Head of caudate nucleus (tissue), 42 donors: ENCODE results near the gene PLCH1.
A peak's percentile ranks its signal among the peaks of the same experiment; 100 is the strongest.

Experiments used
- DNase-seq, 42 donors: peaks; one replicate each; pipeline versions ENCODE4 v3.0.0 to v3.0.0-alpha.2; 2020 to 2021; ENCODE audit warnings: mixed read lengths in 7 of 42
- intact Hi-C: fragments of 100-400 bp; cut with DNase I; formaldehyde crosslinking; loops from one replicate; pipeline ENCODE4 v1.15.0; 2022

PLCH1 gene

GRCh38 chr3:155594526-155595187 is 150.2 kb downstream of the PLCH1 start:
- intact Hi-C loops: no loop called here
- no peak for DNase-seq

GRCh38 chr3:155587581-155587980 is 157.3 kb downstream of the PLCH1 start:
- intact Hi-C loops: no loop called here
- DNase-seq: no peak

DNA sequence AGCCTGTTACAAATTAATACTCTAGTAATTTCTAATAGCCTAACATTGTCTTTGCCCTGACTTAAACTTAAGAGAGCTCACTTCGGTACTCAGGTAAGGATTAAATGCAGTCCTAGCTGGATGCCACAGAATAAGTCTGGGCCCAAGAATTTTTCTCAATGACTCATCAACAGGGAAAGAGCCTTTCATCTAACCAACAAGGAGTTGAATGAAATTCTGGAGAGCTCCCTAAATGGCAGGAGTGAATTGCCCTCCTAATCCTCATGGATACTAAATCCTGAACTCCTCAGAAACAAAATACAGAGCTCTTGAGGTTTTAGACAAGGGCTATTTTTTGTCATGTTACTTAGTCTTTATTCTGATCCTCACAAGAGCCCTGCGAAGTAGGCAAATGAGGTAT is 159.5 kb downstream of the PLCH1 start:
- no peak for DNase-seq
- intact Hi-C loops: no loop called here

GRCh38 chr3:155581579-155581978 is 163.3 kb downstream of the PLCH1 start:
- no peak for DNase-seq
- intact Hi-C loops: no loop called here

DNA sequence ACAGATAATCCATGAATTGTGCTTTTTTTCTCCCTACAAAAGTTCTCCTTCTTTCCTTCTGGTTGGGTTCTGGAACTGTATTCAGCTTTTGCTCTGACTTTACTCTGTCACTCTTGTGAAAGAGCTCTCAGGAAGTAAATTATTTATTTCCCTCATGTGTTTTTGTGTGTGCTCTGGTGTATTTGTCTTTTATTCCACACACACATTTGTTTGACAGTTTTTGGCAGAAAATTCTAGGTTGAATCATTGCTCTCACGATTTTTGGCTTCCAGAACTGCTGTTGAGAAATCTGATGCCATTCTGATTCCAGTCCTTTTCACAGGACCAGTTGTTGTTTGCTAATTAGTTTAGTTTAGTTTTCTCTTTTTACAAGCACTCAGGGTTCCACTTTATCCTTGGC is 172.8 kb downstream of the PLCH1 start:
- intact Hi-C loops: no loop called here
- DNase-seq: peak in 1 of 42 donors; percentile 3

DNA sequence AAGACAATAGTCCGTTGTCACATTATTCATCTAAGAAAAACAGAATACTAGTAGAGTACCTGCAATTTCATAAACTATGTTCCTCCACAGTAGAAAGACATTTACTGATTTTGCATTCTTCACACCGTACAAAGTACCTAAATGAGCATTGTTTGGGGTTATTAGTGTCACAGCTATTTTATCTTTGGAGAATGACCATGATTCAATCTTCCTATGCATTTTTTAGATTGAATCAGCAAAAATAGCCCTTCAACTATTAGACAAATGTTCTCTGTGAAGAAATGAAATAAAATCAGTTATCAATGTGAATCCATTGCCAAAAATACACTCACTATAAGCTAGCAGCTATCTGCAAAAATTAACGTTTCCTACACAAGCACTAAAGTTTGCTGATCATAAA is 176.6 kb downstream of the PLCH1 start:
- no peak for DNase-seq
- intact Hi-C loops: no loop called here

GRCh38 chr3:155560594-155560993 is 184.3 kb downstream of the PLCH1 start:
- no peak for DNase-seq
- intact Hi-C loops: no loop called here

- intact Hi-C loops: no loop called here
Observed at GRCh38 chr3:155560135-155560534, 184.7 kb downstream of the PLCH1 start.

DNA sequence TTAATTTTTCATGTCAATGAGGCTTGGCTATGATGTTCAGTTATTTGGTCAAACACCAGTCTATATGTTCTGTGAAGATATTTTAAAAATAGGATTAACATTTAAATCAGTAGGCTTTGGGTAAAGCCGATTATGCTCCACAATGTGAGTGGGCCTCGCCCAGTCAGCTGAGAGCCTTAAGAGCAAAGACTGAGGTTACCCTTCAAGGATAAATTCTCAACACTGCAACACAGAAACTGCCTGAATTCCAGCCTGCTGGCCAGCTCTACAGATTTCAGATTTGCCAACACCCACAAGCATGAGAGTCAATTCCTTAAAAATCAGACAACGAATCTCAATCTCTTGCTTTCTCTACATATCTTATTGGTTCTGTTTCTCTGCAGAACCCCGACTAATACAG is 188.3 kb downstream of the PLCH1 start:
- intact Hi-C loops: no loop called here
- no peak for DNase-seq

More at GRCh38 chr3:155560135-155560534, 184.7 kb downstream of the PLCH1 start:
- DNase-seq: no peak

DNA sequence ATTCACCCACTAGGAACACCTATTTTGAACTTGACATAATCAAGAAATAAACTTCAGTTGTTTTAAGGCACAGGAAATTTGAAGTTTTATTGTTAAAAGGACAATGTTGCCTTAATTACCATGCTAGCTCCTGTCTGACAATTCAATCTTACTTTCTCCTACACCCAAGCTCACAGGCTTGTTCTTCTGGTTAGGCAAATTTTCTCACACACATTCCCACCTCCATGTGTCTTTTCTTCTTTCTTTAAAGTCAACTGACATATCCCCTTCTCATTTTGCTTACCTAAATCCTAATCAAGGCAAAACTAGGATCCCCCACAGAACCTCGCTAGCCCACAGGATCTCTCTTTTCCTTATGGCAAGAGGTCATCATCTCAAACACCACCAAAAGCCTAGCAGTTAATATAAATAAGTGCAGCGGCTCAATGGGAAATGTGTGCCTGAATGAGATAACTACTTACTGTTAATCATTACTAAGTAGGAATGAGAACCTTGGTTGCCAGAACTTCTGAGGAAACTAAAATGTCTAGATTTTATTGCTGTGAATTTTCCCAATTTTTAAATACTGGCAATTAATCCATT is 189.3 kb downstream of the PLCH1 start:
- intact Hi-C loops: no loop called here
- no peak for DNase-seq

DNA sequence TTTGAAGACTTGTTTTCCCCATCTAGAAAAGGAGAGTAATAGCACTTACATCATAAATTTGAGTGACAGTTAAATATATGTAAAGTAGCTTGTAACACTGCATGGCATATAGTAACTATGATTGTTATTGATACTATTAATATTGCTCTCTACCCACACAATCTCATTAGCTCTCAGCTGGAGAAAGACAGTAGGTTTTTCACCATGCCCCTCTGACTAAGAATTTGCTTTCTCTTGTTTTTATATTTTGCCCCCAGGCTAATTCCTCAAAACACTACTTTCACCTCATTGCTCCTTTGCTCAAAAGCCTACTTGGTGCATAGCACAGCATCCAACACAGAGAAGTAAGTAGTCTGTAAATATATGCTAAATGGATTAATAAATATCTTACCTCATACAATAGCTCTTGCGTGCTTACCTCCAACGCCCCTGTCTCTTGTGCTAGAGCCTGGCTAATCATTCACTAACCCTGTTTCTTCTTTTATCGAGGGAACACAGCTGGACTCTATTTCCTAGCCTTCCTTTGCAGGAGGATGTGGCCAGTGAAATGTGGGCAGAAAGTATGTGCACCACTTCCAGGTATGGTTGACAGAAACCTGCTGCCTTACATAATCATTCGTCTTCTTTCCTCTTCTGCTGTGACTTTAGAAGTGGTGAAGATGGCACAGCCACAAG is 190.0 kb downstream of the PLCH1 start:
- no peak for DNase-seq
- intact Hi-C loops: no loop called here

- no peak for DNase-seq
- intact Hi-C loops: no loop called here
Observed at GRCh38 chr3:155553780-155554179, 191.1 kb downstream of the PLCH1 start.

DNA sequence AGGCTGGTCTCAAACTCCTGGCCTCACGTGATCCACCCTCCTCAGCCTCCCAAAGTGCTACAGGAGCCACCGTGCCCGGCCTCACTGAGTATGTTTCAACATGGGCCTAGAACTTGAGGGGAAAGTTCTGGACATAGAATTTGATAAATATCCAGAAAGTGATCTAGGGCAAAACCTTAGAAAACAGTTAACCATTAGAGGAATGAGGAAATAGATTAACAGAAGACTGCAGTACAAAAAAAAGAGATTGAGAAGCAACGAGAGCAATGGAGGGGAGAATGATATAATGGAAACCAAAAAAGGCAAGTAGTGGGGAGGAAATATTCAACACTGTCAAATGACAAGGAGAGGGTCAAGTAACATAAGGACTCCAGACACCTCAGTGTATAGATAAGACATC is 191.5 kb downstream of the PLCH1 start:
- intact Hi-C loops: no loop called here
- DNase-seq: no peak

DNA sequence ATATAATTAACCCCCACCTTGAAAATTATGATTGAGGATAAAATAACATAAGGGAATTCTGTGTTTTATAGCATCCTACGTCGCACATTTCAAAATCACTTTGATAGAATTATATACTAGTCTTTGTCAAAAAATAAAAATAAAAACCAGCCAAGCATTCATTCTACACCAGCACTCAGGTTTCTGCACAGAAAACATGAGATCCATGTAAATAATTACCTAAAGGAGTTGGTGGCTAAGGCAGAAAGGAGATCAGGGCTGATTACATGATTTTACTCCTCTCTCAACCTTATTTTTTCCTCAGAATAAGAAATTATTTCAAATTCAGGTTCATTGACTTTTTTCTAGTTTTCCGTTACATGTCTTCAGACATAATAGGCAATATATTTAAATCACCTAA is 194.5 kb downstream of the PLCH1 start:
- no peak for DNase-seq
- intact Hi-C loops: no loop called here

- intact Hi-C loops: no loop called here
- DNase-seq: no peak
Observed at GRCh38 chr3:155549087-155549486, 195.8 kb downstream of the PLCH1 start.

DNA sequence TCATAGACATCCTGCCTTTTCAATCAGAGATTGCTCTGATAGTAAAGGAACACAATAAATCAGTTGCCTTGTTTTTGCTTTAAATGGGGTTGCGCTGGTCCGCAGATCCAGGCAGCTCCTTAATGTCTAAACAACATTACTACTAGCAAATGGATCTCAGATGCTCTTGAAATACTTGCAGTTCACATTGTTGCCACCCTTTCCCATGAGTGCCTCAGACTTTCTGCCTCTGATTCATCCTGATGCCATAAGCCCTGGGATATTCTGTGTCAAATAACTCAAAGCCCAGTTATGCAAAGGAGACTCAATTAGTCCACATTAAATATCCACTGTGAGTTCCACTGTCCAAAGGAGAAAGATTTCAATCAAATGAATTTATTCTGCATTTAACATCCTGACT is 196.7 kb downstream of the PLCH1 start:
- no peak for DNase-seq
- intact Hi-C loops: no loop called here

- intact Hi-C loops: no loop called here
- no peak for DNase-seq
Observed at GRCh38 chr3:155535098-155535497, 209.8 kb downstream of the PLCH1 start.

DNA sequence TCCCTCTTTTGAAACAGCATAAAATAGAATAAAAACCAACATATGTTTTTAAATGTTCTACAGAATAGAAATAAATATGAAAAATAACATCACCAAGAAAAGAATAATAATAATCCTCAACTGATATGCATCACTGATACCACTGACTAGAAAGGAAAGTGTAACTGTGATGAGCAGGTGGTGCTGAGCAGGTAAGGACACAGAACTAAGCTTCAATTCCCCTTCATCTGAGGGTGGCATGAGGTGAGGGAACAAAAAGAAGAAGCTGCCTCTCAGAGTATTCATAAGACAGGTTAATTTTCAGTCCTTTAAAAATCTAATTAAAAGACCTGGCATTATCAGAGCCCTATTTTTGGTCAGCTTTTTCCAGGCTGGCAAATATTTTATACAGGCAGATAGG is 216.3 kb downstream of the PLCH1 start:
- intact Hi-C loops: no loop called here

GRCh38 chr3:155525324-155525833 is 219.5 kb downstream of the PLCH1 start:
- intact Hi-C loops: no loop called here
- no peak for DNase-seq

More for the DNA sequence above, 216.3 kb downstream of the PLCH1 start:
- no peak for DNase-seq

GRCh38 chr3:155520463-155520862 is 224.4 kb downstream of the PLCH1 start:
- no peak for DNase-seq
- intact Hi-C loops: no loop called here

DNA sequence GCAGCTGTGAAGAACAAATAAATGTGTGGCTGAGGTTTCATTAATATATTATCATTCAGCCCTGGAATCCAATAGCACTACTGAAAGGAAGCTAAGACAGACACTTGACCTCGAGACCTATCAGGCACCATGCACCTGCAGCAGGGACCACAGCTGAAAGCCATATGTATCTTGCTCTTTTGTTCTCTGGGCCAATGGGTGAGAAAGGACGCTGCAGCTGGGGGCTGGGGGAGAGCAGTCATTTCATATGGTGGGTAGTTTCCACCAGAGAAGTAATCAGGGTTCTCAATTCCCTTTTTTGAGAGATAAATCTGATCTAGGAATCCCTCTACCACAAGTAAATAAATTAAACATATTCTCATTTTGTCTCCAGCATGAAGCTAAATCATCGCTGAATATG is 225.8 kb downstream of the PLCH1 start:
- intact Hi-C loops: no loop called here
- DNase-seq: no peak
